GM23248 (cell line): ENCODE data around the gene CDH4. TPM values are rescaled to one million over a fixed set of nuclear protein-coding genes. Genes with fewer than 3 reads are reported as not detected.

ENCODE experiments used
- DNase-seq: peaks from one replicate; pipeline ENCODE4 v3.0.0-alpha.2; 2015
- H2AFZ ChIP-seq: fragments of 200-600 bp; sonication (generic); 2 replicates; pipeline ENCODE4 v1.6.1; 2016; ENCODE audit warnings: antibody characterized with exemption
- H3F3A ChIP-seq: fragments of 200-600 bp; sonication (generic); 2 replicates; pipeline ENCODE4 v1.6.1; 2016; ENCODE audit warnings: mild to moderate bottlenecking, antibody characterized with exemption, mixed run types; ENCODE audit not compliant: insufficient read depth
- H3K27ac ChIP-seq: fragments of 200-600 bp; sonication (generic); 2 replicates; pipeline ENCODE4 v1.5.1; 2016; ENCODE audit warnings: mild to moderate bottlenecking
- H3K27me3 ChIP-seq: fragments of 200-600 bp; sonication (generic); replicated peaks from 2 replicates; pipeline ENCODE4 v1.6.1; 2016; ENCODE audit warnings: mild to moderate bottlenecking; ENCODE audit not compliant: insufficient read depth
- H3K36me3 ChIP-seq: fragments of 200-600 bp; sonication (generic); 2 replicates; pipeline ENCODE4 v1.6.1; 2016; ENCODE audit warnings: low read depth, mild to moderate bottlenecking
- H3K4me1 ChIP-seq: fragments of 200-600 bp; sonication (generic); 2 replicates; pipeline ENCODE4 v1.6.1; 2016; ENCODE audit warnings: mild to moderate bottlenecking; ENCODE audit not compliant: insufficient read depth
- H3K4me2 ChIP-seq: fragments of 200-600 bp; sonication (generic); one replicate; pipeline ENCODE4 v1.6.1; 2016; ENCODE audit warnings: mild to moderate bottlenecking; ENCODE audit not compliant: unreplicated experiment
- H3K4me3 ChIP-seq: fragments of 200-600 bp; sonication (generic); 2 replicates; pipeline ENCODE4 v1.5.1; 2016; ENCODE audit warnings: mild to moderate bottlenecking
- H3K79me2 ChIP-seq: fragments of 200-600 bp; sonication (generic); 2 replicates; pipeline ENCODE4 v1.6.1; 2016; ENCODE audit warnings: mild to moderate bottlenecking; ENCODE audit not compliant: insufficient read depth
- H3K9ac ChIP-seq: fragments of 200-600 bp; sonication (generic); 2 replicates; pipeline ENCODE4 v1.6.1; 2016; ENCODE audit warnings: mild to moderate bottlenecking
- H3K9me2 ChIP-seq: fragments of 200-600 bp; sonication (generic); 2 replicates; pipeline ENCODE4 v1.6.1; 2016; ENCODE audit warnings: mixed run types, mild to moderate bottlenecking, moderate library complexity; ENCODE audit not compliant: insufficient read depth
- H3K9me3 ChIP-seq: fragments of 200-600 bp; sonication (generic); one replicate; pipeline ENCODE4 v1.6.1; 2017; ENCODE audit warnings: low read depth
- H4K20me1 ChIP-seq: fragments of 200-600 bp; sonication (generic); 2 replicates; pipeline ENCODE4 v1.6.0; 2016; ENCODE audit not compliant: insufficient read depth
- EZH2 ChIP-seq: fragments of 200-600 bp; sonication (generic); IDR thresholded peaks from 2 replicates; pipeline ENCODE4 v1.6.1; 2018; ENCODE audit warnings: antibody characterized with exemption, mild to moderate bottlenecking; ENCODE audit not compliant: insufficient read depth, poor library complexity, severe bottlenecking
- EZH2phosphoT487 ChIP-seq: fragments of 200-600 bp; sonication (generic); IDR thresholded peaks from 2 replicates; pipeline ENCODE4 v1.6.1; 2018; ENCODE audit warnings: antibody characterized with exemption, moderate library complexity, mild to moderate bottlenecking, low read depth; ENCODE audit not compliant: insufficient read depth
- WGBS, 2 experiments: methylation state at CpG; one replicate each; pipeline ENCODE4 v1.1.6; 2015 to 2017; ENCODE audit warnings: low lambda C conversion rate in 2 of 2, low coverage in 1 of 2; ENCODE audit errors: missing lambda C conversion rate in 2 of 2; 5-methylcytosine and 5-hydroxymethylcytosine counted together
- in situ Hi-C: fragments of 300-500 bp; cut with MboI; formaldehyde crosslinking; loops from 2 replicates; pipeline ENCODE4 v1.15.0; 2020
- polyA plus RNA-seq: library from polyadenylated mRNA; unstranded; fragments of >200 nt; fragmentation: Nextera tagmentation; extraction: Ambion mirVana; gene quantifications from 2 replicates; pipeline ENCODE4 v1.2.1, GENCODE V29; 2016
- total RNA-seq: library from RNA; depleted of rRNA; stranded (reverse); fragments of >200 nt; shearing (Covaris generic); gene quantifications from 2 replicates; pipeline ENCODE4 v1.2.3, GENCODE V29; 2014

CDH4 gene
- total and polyA plus RNA-seq, 2 experiments from 2014 or later = 1.1 to 3.9 TPM

GRCh38 chr20:61661583-61661982, 409.5 kb downstream of the CDH4 start:
- H3K4me1 ChIP-seq = no peaks in the 10 kb centered on the region
- H3K27me3 ChIP-seq = no peaks in the 10 kb centered on the region
- H3F3A ChIP-seq = no peaks in the 10 kb centered on the region
- H3K27ac ChIP-seq = no peak overlapping the region
- no peaks in the 10 kb centered on the region for H3K9me2 ChIP-seq
- H3K9me3 ChIP-seq = no peaks in the 10 kb centered on the region
- H3K4me2 ChIP-seq = no peak overlapping the region
- H3K4me3 ChIP-seq = no peak overlapping the region
- no peaks in the 10 kb centered on the region for H3K79me2 ChIP-seq
- no peaks in the 10 kb centered on the region for H3K36me3 ChIP-seq
- no peak for DNase-seq
- no peak overlapping the region for H3K9ac ChIP-seq
- in situ Hi-C loops = no loop called here
- WGBS, 2 experiments = 62% methylated on average over 13 of the region's 13 CpGs
- TF ChIP-seq EZH2 (no peak), EZH2phosphoT487 (no peak)
- H4K20me1 ChIP-seq = no peaks in the 10 kb centered on the region
- no peak overlapping the region for H2AFZ ChIP-seq

- Histone ChIP-seq H3K9ac (no peak overlapping the region), H3K27ac (no peak overlapping the region), H2AFZ (no peak overlapping the region), H3K27me3 (no peaks in the 10 kb centered on the region), H3F3A (no peaks in the 10 kb centered on the region), H3K9me2 (no peaks in the 10 kb centered on the region), H3K79me2 (no peaks in the 10 kb centered on the region), H3K4me1 (no peaks in the 10 kb centered on the region), H4K20me1 (no peaks in the 10 kb centered on the region), H3K9me3 (no peaks in the 10 kb centered on the region), H3K36me3 (no peaks in the 10 kb centered on the region), H3K4me2 (no peak overlapping the region), H3K4me3 (no peak overlapping the region)
- no peak for DNase-seq
- TF ChIP-seq EZH2 = no peak
- TF ChIP-seq EZH2phosphoT487 = no peak
- WGBS, 2 experiments = 67 to 70% methylated on average over 31 of the region's 32 CpGs
- in situ Hi-C loops = no loop called here
Observed at GRCh38 chr20:61662226-61662967, 410.3 kb downstream of the CDH4 start.

DNA sequence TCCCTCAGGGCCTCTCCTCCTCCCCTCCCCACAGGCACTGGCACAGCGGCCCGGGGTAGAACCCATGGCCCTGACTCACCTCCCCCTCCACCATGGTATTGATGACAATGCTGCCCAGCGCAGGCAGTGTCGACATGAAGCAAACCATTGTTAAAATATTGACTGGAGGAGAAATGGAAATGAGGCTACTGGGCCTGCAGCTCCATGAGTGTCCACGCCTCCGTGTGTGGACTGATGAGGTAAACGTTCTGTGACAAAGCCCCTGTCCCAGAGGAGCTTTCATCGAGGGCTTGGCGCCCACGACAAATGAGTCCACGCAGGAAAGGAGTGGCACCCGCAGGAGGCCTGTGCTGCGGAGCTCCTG, 410.9 kb downstream of the CDH4 start:
- TF ChIP-seq EZH2phosphoT487 (no peak), EZH2 (no peak)
- no peak overlapping the region for H3K9ac ChIP-seq
- no peaks in the 10 kb centered on the region for H3K9me3 ChIP-seq
- H2AFZ ChIP-seq = no peak overlapping the region
- H3K9me2 ChIP-seq = no peaks in the 10 kb centered on the region
- no peaks in the 10 kb centered on the region for H3K79me2 ChIP-seq
- H3K4me2 ChIP-seq = no peak overlapping the region
- 55% methylated on average over 13 of the region's 13 CpGs for WGBS, 2 experiments
- H4K20me1 ChIP-seq = no peaks in the 10 kb centered on the region
- no peaks in the 10 kb centered on the region for H3F3A ChIP-seq
- in situ Hi-C loops = no loop called here
- no peak overlapping the region for H3K27ac ChIP-seq
- H3K36me3 ChIP-seq = no peaks in the 10 kb centered on the region
- DNase-seq = no peak
- no peaks in the 10 kb centered on the region for H3K27me3 ChIP-seq
- no peaks in the 10 kb centered on the region for H3K4me1 ChIP-seq
- H3K4me3 ChIP-seq = no peak overlapping the region

DNA sequence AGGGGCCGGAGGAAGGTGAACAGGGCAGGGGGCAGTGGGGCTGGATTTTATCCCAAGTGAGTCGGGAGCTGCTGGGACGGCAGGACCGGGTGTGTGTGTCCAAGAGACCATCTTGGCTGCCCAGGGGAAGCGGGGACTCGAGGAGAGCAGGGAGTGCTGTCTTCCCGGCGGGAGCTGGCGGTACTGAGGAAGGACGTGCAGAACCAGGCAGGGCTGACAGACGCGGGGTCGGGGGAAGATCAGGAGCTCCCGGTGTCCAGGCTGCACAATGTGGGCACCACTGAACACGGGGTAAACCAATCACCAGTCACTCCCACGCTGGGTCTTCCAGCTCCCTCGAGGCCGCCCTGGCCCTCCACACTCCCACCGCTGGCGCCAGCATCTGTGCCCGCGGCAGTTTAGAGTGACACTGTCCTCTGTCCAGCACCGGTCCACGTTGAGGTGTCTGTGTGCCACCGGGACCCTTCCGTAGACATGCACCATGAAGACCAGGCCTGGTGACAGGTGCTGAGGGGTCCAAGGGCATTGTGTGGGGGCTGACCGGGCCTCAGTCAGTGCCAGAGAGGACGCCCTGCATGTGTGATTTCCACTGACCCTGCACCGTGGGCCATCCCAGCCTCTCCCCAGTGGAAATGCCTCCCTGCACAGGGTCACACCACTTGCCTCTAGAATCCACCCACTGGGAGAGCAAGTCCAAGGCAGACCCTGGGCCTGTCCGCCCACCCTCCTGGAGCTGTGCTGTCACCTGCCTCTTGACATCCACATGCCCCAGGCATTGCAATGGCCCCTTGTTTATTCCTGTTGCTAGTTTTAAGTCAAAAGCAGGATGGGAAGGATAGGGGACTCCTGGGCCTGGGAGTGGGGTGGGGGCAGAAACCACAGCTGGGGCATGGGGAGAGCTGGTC, 411.7 kb downstream of the CDH4 start:
- Histone ChIP-seq H3K9me3 (no peaks in the 10 kb centered on the region), H3F3A (no peaks in the 10 kb centered on the region), H3K4me1 (no peaks in the 10 kb centered on the region), H3K79me2 (no peaks in the 10 kb centered on the region), H3K9me2 (no peaks in the 10 kb centered on the region), H4K20me1 (no peaks in the 10 kb centered on the region), H3K27me3 (no peaks in the 10 kb centered on the region), H3K27ac (no peak overlapping the region), H2AFZ (no peak overlapping the region), H3K4me3 (no peak overlapping the region), H3K36me3 (no peaks in the 10 kb centered on the region), H3K4me2 (no peak overlapping the region), H3K9ac (no peak overlapping the region)
- no peak for TF ChIP-seq EZH2
- TF ChIP-seq EZH2phosphoT487 = no peak
- 57 to 72% methylated on average over 28 to 30 of the region's 30 CpGs for WGBS, 2 experiments
- DNase-seq = no peak
- in situ Hi-C loops = no loop called here
